Sigmoid colon (tissue), 7 donors: Measurements from ENCODE around the gene ORC6. TPM values are rescaled to one million over a fixed set of nuclear protein-coding genes. Genes with fewer than 3 reads are reported as not detected.

ENCODE experiments used
- DNase-seq: peaks from one replicate; pipeline ENCODE4 v3.0.0-alpha.2; 2019
- H3K27ac ChIP-seq, 4 donors: fragments of 200-600 bp; sonication (generic); one replicate each; pipeline ENCODE4 v1.5.1; 2016 to 2019; ENCODE audit warnings: mild to moderate bottlenecking in 1 of 4
- H3K27me3 ChIP-seq, 3 donors: fragments of 200-600 bp; sonication (generic); one replicate each; pipeline ENCODE4 v1.5.1; 2019; ENCODE audit warnings: mild to moderate bottlenecking in 1 of 3
- H3K36me3 ChIP-seq, 4 donors: fragments of 200-600 bp; sonication (generic); one replicate each; pipeline ENCODE4 v1.5.1; 2016 to 2019
- H3K4me1 ChIP-seq, 4 donors: fragments of 200-600 bp; sonication (generic); one replicate each; pipeline ENCODE4 v1.5.1; 2017 to 2019
- H3K4me3 ChIP-seq, 4 donors: fragments of 200-600 bp; sonication (generic); one replicate each; pipeline ENCODE4 v1.5.1; 2017 to 2019; ENCODE audit warnings: mild to moderate bottlenecking in 2 of 4, moderate library complexity in 1 of 4
- H3K9me3 ChIP-seq, 4 donors: fragments of 200-600 bp in 3 of 4; sonication (generic) in 3 of 4; one replicate each; pipeline versions ENCODE4 v1.5.1 to v1.6.1; 2013 to 2019
- EP300 ChIP-seq, 4 donors: sonication (generic); formaldehyde crosslinking; IDR thresholded peaks; one replicate each; pipeline ENCODE4 v1.6.1; 2017; ENCODE audit warnings: antibody characterized with exemption in 4 of 4
- POLR2A ChIP-seq, 2 donors: fragments of 450-650 bp; IDR thresholded peaks; one replicate each; pipeline ENCODE4 v1.6.1; 2016; ENCODE audit warnings: antibody characterized with exemption in 2 of 2, mild to moderate bottlenecking in 2 of 2, moderate library complexity in 2 of 2
- POLR2AphosphoS5 ChIP-seq, 4 donors: sonication (generic); formaldehyde crosslinking; IDR thresholded peaks; one replicate each; pipeline ENCODE4 v1.6.1; 2017; ENCODE audit warnings: antibody characterized with exemption in 4 of 4
- WGBS, 2 donors: extraction: QIAGEN DNeasy Blood & Tissue Kit; methylation state at CpG; one replicate each; pipeline ENCODE4 v1.1.7; 2013; 5-methylcytosine and 5-hydroxymethylcytosine counted together
- intact Hi-C: fragments of 100-400 bp; cut with DNase I; formaldehyde crosslinking; loops from one replicate; pipeline ENCODE4 v1.15.1; 2023
- polyA plus RNA-seq, 3 donors: library from polyadenylated mRNA; stranded (reverse); fragments of 200-250 nt; gene quantifications; one replicate each; pipeline ENCODE4 v1.2.3, GENCODE V29; 2013
- total RNA-seq, 4 donors: library from RNA; depleted of rRNA; stranded (reverse); fragments of >200 nt; gene quantifications; one replicate each; pipeline ENCODE4 v1.1.0, GENCODE V29; 2016
- TF ChIP-seq, protein P1 (sequence below), 4 experiments: fragments of 450-650 bp in 3 of 4; fragments of 200-600 bp in 1 of 4; IDR thresholded peaks; one replicate each; pipeline ENCODE4 v1.5.1; 2016 to 2019; ENCODE audit warnings: antibody characterized with exemption in 4 of 4, mild to moderate bottlenecking in 3 of 4, moderate library complexity in 2 of 4
- donor health status: healthy with polysubstance abuse.
- donor health status: Bipolar disorder and iron deficiency.
- donor health status: healthy.

The ORC6 gene
- total and polyA plus RNA-seq, 7 donors: 0.33 to 9.2 (median 2.4) TPM

- 92 to 95% methylated on average over 6 of the region's 6 CpGs for WGBS, 2 donors
- H3K27me3 ChIP-seq: no peaks in the 10 kb centered on the region
- no peaks in the 10 kb centered on the region for H3K4me1 ChIP-seq
- H3K36me3 ChIP-seq: no peaks in the 10 kb centered on the region
- no peak for DNase-seq
- intact Hi-C loops: no loop called here
- H3K9me3 ChIP-seq: no peaks in the 10 kb centered on the region
- H3K4me3 ChIP-seq: no peak overlapping the region
- TF ChIP-seq POLR2A (IDR thresholded peaks at IDR 0.05): no peak
- TF ChIP-seq, protein P1, sequence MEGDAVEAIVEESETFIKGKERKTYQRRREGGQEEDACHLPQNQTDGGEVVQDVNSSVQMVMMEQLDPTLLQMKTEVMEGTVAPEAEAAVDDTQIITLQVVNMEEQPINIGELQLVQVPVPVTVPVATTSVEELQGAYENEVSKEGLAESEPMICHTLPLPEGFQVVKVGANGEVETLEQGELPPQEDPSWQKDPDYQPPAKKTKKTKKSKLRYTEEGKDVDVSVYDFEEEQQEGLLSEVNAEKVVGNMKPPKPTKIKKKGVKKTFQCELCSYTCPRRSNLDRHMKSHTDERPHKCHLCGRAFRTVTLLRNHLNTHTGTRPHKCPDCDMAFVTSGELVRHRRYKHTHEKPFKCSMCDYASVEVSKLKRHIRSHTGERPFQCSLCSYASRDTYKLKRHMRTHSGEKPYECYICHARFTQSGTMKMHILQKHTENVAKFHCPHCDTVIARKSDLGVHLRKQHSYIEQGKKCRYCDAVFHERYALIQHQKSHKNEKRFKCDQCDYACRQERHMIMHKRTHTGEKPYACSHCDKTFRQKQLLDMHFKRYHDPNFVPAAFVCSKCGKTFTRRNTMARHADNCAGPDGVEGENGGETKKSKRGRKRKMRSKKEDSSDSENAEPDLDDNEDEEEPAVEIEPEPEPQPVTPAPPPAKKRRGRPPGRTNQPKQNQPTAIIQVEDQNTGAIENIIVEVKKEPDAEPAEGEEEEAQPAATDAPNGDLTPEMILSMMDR (IDR thresholded peaks at IDR 0.05): no peak
- no peak for TF ChIP-seq POLR2AphosphoS5 (IDR thresholded peaks at IDR 0.05)
- H3K27ac ChIP-seq: no peak overlapping the region
Measured at GRCh38 chr16:46719528-46719927, 30.1 kb downstream of the ORC6 start.

DNA sequence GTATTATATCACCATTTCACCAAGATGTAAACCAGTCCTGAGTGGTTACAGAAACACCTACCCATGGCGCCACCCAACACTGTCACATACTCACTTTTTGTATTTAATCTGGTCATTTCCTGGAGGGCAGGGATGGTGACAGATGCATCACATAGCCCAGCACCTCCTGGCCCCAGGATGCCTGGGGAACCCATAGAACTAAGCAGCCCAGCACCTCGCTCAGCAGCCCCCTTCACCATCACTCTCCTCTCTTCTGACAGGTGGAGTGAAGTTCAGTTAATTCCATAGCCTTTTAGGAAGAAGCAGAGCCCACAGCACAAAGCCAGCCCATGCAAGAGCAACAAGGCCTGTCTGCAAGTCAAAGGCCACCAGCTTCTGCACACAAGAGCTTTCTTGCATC is 31.2 kb downstream of the ORC6 start:
- Histone ChIP-seq H3K4me1 (no peaks in the 10 kb centered on the region), H3K4me3 (no peak overlapping the region), H3K27ac (no peak overlapping the region), H3K36me3 (no peaks in the 10 kb centered on the region), H3K9me3 (no peaks in the 10 kb centered on the region), H3K27me3 (no peaks in the 10 kb centered on the region)
- intact Hi-C loops: no loop called here
- WGBS, 2 donors: 93 to 94% methylated on average over 2 of the region's 2 CpGs
- TF ChIP-seq POLR2AphosphoS5 (IDR thresholded peaks at IDR 0.05) (no peak), EP300 (IDR thresholded peaks at IDR 0.05) (no peak), POLR2A (IDR thresholded peaks at IDR 0.05) (no peak)
- TF ChIP-seq, protein P1 (IDR thresholded peaks at IDR 0.05): no peak
- DNase-seq: no peak

DNA sequence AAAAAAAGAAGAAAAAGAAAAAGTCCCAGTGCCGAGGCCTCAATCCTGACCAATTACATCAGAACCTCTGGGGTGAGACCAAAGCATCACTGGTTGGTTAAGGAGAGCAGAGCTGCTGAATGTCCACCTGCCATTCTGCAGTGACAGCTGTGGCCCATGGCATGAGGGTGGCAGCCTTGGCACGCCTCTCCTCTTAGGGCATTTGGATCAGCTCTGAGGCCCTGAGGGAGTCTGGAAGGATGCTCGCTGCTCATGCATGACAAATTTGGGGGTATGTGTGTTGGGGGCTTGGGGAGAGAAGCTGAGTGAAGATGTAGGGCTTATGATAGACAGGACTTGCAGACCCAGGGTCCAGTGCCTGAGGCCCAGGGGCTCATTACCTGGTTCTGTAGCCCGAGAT is 32.4 kb downstream of the ORC6 start:
- intact Hi-C loops: no loop called here
- no peak for DNase-seq
- no peaks in the 10 kb centered on the region for H3K27me3 ChIP-seq
- 84 to 86% methylated on average over 4 of the region's 4 CpGs for WGBS, 2 donors
- TF ChIP-seq, protein P1 (IDR thresholded peaks at IDR 0.05): no peak
- no peak for TF ChIP-seq EP300 (IDR thresholded peaks at IDR 0.05)
- TF ChIP-seq POLR2AphosphoS5 (IDR thresholded peaks at IDR 0.05): no peak
- TF ChIP-seq POLR2A (IDR thresholded peaks at IDR 0.05): no peak
- no peak overlapping the region for H3K27ac ChIP-seq
- H3K4me3 ChIP-seq: no peak overlapping the region
- no peaks in the 10 kb centered on the region for H3K4me1 ChIP-seq
- H3K36me3 ChIP-seq: no peaks in the 10 kb centered on the region
- no peaks in the 10 kb centered on the region for H3K9me3 ChIP-seq

GRCh38 chr16:46727184-46727583 is 37.7 kb downstream of the ORC6 start:
- Histone ChIP-seq H3K27me3 (no peaks in the 10 kb centered on the region), H3K4me1 (no peaks in the 10 kb centered on the region), H3K9me3 (no peaks in the 10 kb centered on the region), H3K27ac (no peak overlapping the region), H3K36me3 (no peaks in the 10 kb centered on the region), H3K4me3 (no peak overlapping the region)
- intact Hi-C loops: no loop called here
- no peak for DNase-seq
- 96 to 97% methylated on average over 7 of the region's 7 CpGs for WGBS, 2 donors
- TF ChIP-seq POLR2AphosphoS5 (IDR thresholded peaks at IDR 0.05) (no peak), EP300 (IDR thresholded peaks at IDR 0.05) (no peak), POLR2A (IDR thresholded peaks at IDR 0.05) (no peak)
- TF ChIP-seq, protein P1 (IDR thresholded peaks at IDR 0.05): no peak

GRCh38 chr16:46727630-46728029 is 38.2 kb downstream of the ORC6 start:
- H3K4me1 ChIP-seq: no peaks in the 10 kb centered on the region
- no peak for DNase-seq
- TF ChIP-seq, protein P1 (IDR thresholded peaks at IDR 0.05): no peak
- TF ChIP-seq POLR2AphosphoS5 (IDR thresholded peaks at IDR 0.05): no peak
- no peak for TF ChIP-seq EP300 (IDR thresholded peaks at IDR 0.05)
- no peak for TF ChIP-seq POLR2A (IDR thresholded peaks at IDR 0.05)
- no peak overlapping the region for H3K27ac ChIP-seq
- no peak overlapping the region for H3K4me3 ChIP-seq
- 48 to 81% methylated on average over 9 of the region's 9 CpGs for WGBS, 2 donors
- H3K36me3 ChIP-seq: no peaks in the 10 kb centered on the region
- intact Hi-C loops: no loop called here
- no peaks in the 10 kb centered on the region for H3K9me3 ChIP-seq
- no peaks in the 10 kb centered on the region for H3K27me3 ChIP-seq
